ENCODE results near the gene SLC35F3. TPM values are rescaled to one million over a fixed set of nuclear protein-coding genes. Genes with fewer than 3 reads are reported as not detected.

The SLC35F3 gene
- total and polyA plus RNA-seq, 9 of the 15 experiments (the other 6 are each of a cell fraction or from before 2014, with no cell fraction given), result 0.04 to 0.07 (median 0.04) TPM; not detected in 6

GRCh38 chr1:234302354-234302962 lies 398.0 kb downstream of the SLC35F3 start (continued):
- TF ChIP-seq, protein P1, sequence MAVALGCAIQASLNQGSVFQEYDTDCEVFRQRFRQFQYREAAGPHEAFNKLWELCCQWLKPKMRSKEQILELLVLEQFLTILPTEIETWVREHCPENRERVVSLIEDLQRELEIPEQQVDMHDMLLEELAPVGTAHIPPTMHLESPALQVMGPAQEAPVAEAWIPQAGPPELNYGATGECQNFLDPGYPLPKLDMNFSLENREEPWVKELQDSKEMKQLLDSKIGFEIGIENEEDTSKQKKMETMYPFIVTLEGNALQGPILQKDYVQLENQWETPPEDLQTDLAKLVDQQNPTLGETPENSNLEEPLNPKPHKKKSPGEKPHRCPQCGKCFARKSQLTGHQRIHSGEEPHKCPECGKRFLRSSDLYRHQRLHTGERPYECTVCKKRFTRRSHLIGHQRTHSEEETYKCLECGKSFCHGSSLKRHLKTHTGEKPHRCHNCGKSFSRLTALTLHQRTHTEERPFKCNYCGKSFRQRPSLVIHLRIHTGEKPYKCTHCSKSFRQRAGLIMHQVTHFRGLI (CRISPR knock-in tag; IDR thresholded peaks at IDR 0.05), result no peak
- TF ChIP-seq PHTF2 (CRISPR knock-in tag; IDR thresholded peaks at IDR 0.05) (no peak), PML (IDR thresholded peaks at IDR 0.05; ENCODE audit: low read length) (no peak), SMAD3 (CRISPR knock-in tag; conservative IDR thresholded peaks at IDR 0.05) (no peak), NR3C1 (CRISPR knock-in tag; IDR thresholded peaks at IDR 0.05) (no peak)

GRCh38 chr1:234303231-234303630 lies 398.8 kb downstream of the SLC35F3 start:
- no peaks in the 10 kb centered on the region for H3K9me3 ChIP-seq (replicated peaks; ENCODE audit: control insufficient read depth, insufficient read depth, low read depth, low read length)
- no peak for TF ChIP-seq KDM2B (CRISPR knock-in tag; IDR thresholded peaks at IDR 0.05)
- TF ChIP-seq STAT5A (IDR thresholded peaks at IDR 0.05; ENCODE audit: borderline replicate concordance, low read length), result no peak
- no peak for TF ChIP-seq ZNF707 (CRISPR knock-in tag; conservative IDR thresholded peaks at IDR 0.05)
- no peak for TF ChIP-seq TAF7 (tag; IDR thresholded peaks at IDR 0.05)
- peak; percentile 55 for TF ChIP-seq NFIC (IDR thresholded peaks at IDR 0.05)
- no peak for TF ChIP-seq FOXP1 (CRISPR knock-in tag; IDR thresholded peaks at IDR 0.05)
- ChIA-PET CTCF (ENCODE audit: low intra/inter-chr PET ratio) (no interaction called here), POLR2A (interaction anchor here (0.6 to 0.8 kb wide), 3 partner anchors 13 to 941 kb away, joined by 3 to 4 read pairs (median 3); no protein-coding TSS in a partner anchor)
- no peaks in the 10 kb centered on the region for H4K20me1 ChIP-seq (replicated peaks; ENCODE audit: control insufficient read depth, insufficient read depth, low read length)
- no peaks in the 10 kb centered on the region for H3K79me2 ChIP-seq (ENCODE audit: control insufficient read depth, insufficient read depth, low read length)
- ATAC-seq, result no peak
- H2AFZ ChIP-seq (ENCODE audit: low read depth, low read length), result no peak overlapping the region
- no peak for DNase-seq (ENCODE audit: extremely low read depth in 1 of 4, low spot score in 3 of 4)
- FAIRE-seq, result no peak
- H3K27me3 ChIP-seq (ENCODE audit: control insufficient read depth in 2 of 2, insufficient read depth in 2 of 2, low read length in 2 of 2), result peaks cover 8 to 11% of the 10 kb centered on the region in 2 experiments; a peak in 4 of 5 replicates
- H3K4me1 ChIP-seq (replicated peaks in 1 of 2; ENCODE audit: control insufficient read depth in 2 of 2, insufficient read depth in 2 of 2, low read length in 2 of 2), result no peaks in the 10 kb centered on the region
- H3K27ac ChIP-seq (ENCODE audit: extremely low read depth, low read depth, low read length), result no peak overlapping the region
- no peak overlapping the region for H3K4me3 ChIP-seq
- intact Hi-C loops (cut with micrococcal nuclease), result loop anchor here (10.0 kb wide), 1 partner anchor 998 kb away; no protein-coding TSS in a partner anchor
- in situ Hi-C loops (cut with MboI), result no loop called here
- H3K9ac ChIP-seq (ENCODE audit: insufficient read depth in 1 of 2, low read depth in 2 of 2, low read length in 2 of 2), result no peak overlapping the region
- whole genome bisulfite sequencing (ENCODE audit: insufficient coverage, low coverage, missing lambda C conversion rate), result 0% methylated on average over 6 of the region's 6 CpGs
- BruUV-seq (replicated peaks), result no TSS peak
- no peak overlapping the region for H3K4me2 ChIP-seq (ENCODE audit: insufficient read depth, low read length)
- no peaks in the 10 kb centered on the region for H3K9me1 ChIP-seq (ENCODE audit: control insufficient read depth, insufficient read depth, low read length)
- no peaks in the 10 kb centered on the region for H3K36me3 ChIP-seq (ENCODE audit: control insufficient read depth, insufficient read depth, low read length)

All from K562 (cell line).